ENCODE data around the gene TMEM225B. TPM values are rescaled to one million over a fixed set of nuclear protein-coding genes. Genes with fewer than 3 reads are reported as not detected.

TMEM225B gene
- total RNA-seq, 1 donor from 2014 or later = 1.2 TPM

GRCh38 chr7:99559175-99559915 lies 38.7 kb upstream of the TMEM225B start:
- H3K27ac ChIP-seq = peak overlapping the region; percentile 96
- peak overlapping the region; percentile 70 to 84 for H3K4me3 ChIP-seq
- H3K4me1 ChIP-seq = peaks cover 75% of the 10 kb centered on the region
- peaks cover 4 to 44% of the 10 kb centered on the region in 2 donors for H3K36me3 ChIP-seq
- no peaks in the 10 kb centered on the region for H3K9me3 ChIP-seq
- DNase-seq (ENCODE audit: extremely low spot score in 2 of 2) = no peak
- intact Hi-C loops (cut with DNase I) = no loop called here
- H3K27me3 ChIP-seq = no peaks in the 10 kb centered on the region
- no peak for TF ChIP-seq POLR2A (IDR thresholded peaks at IDR 0.05)
- no peak for TF ChIP-seq POLR2AphosphoS5 (IDR thresholded peaks at IDR 0.05; ENCODE audit: insufficient read depth in 1 of 2, low read depth in 1 of 2)
- TF ChIP-seq CTCF (IDR thresholded peaks at IDR 0.05) = no peak

- peak in 1 of 2 donors; percentile 62 for TF ChIP-seq POLR2AphosphoS5 (IDR thresholded peaks at IDR 0.05; ENCODE audit: insufficient read depth in 1 of 2, low read depth in 1 of 2)
- TF ChIP-seq POLR2A (IDR thresholded peaks at IDR 0.05) = no peak
- no peak for TF ChIP-seq CTCF (IDR thresholded peaks at IDR 0.05)
- intact Hi-C loops (cut with DNase I) = no loop called here
- Histone ChIP-seq H3K27ac (peak overlapping the region; percentile 85), H3K4me3 (no peak overlapping the region), H3K4me1 (peaks cover 70% of the 10 kb centered on the region), H3K27me3 (no peaks in the 10 kb centered on the region), H3K9me3 (no peaks in the 10 kb centered on the region), H3K36me3 (peaks cover 4 to 43% of the 10 kb centered on the region in 2 donors)
- no peak for DNase-seq (ENCODE audit: extremely low spot score in 2 of 2)
These were observed 37.0 kb upstream of the TMEM225B start for GRCh38 chr7:99560834-99561736.

- no peak overlapping the region for H3K4me3 ChIP-seq
- peaks cover 64% of the 10 kb centered on the region for H3K4me1 ChIP-seq
- no peak for TF ChIP-seq CTCF (IDR thresholded peaks at IDR 0.05)
- no peak for TF ChIP-seq POLR2A (IDR thresholded peaks at IDR 0.05)
- TF ChIP-seq POLR2AphosphoS5 (IDR thresholded peaks at IDR 0.05; ENCODE audit: insufficient read depth in 1 of 2, low read depth in 1 of 2) = no peak
- no peaks in the 10 kb centered on the region for H3K27me3 ChIP-seq
- H3K9me3 ChIP-seq = no peaks in the 10 kb centered on the region
- no peak for DNase-seq (ENCODE audit: extremely low spot score in 2 of 2)
- H3K36me3 ChIP-seq = peaks cover 4 to 48% of the 10 kb centered on the region in 2 donors
- intact Hi-C loops (cut with DNase I) = no loop called here
- H3K27ac ChIP-seq = peak overlapping the region; percentile 85
These were observed 36.4 kb upstream of the TMEM225B start for GRCh38 chr7:99561737-99562051.

- TF ChIP-seq POLR2A (IDR thresholded peaks at IDR 0.05) = no peak
- TF ChIP-seq POLR2AphosphoS5 (IDR thresholded peaks at IDR 0.05; ENCODE audit: insufficient read depth in 1 of 2, low read depth in 1 of 2) = no peak
- no peak for TF ChIP-seq CTCF (IDR thresholded peaks at IDR 0.05)
- peaks cover 59% of the 10 kb centered on the region for H3K4me1 ChIP-seq
- intact Hi-C loops (cut with DNase I) = no loop called here
- peaks cover 4 to 48% of the 10 kb centered on the region in 2 donors for H3K36me3 ChIP-seq
- no peaks in the 10 kb centered on the region for H3K9me3 ChIP-seq
- no peak overlapping the region for H3K4me3 ChIP-seq
- DNase-seq (ENCODE audit: extremely low spot score in 2 of 2) = no peak
- H3K27ac ChIP-seq = peak overlapping the region; percentile 85
- H3K27me3 ChIP-seq = no peaks in the 10 kb centered on the region
These were observed 35.8 kb upstream of the TMEM225B start for GRCh38 chr7:99562114-99562784.
